HG02884 (cell line): ENCODE results near the gene KRTAP5-10.
"Not testable (repeated sequence)": the region's sequence is repeated elsewhere in the genome, so short reads cannot be mapped to it uniquely, and the experiment has no call there.

Experiments
- ATAC-seq: cut with Tn5 transposase; IDR thresholded peaks from one replicate; pipeline ENCODE4 v1.9.1; 2021; ENCODE audit warnings: mild to moderate bottlenecking, moderate library complexity; ENCODE audit not compliant: unreplicated experiment

KRTAP5-10 gene

GRCh38 chr11:71607520-71608216 lies 42.3 kb downstream of the KRTAP5-10 start:
- ATAC-seq: not testable (repeated sequence)

- ATAC-seq: not testable (repeated sequence)
Measured at GRCh38 chr11:71608272-71608671, 42.9 kb downstream of the KRTAP5-10 start.

- not testable (repeated sequence) for ATAC-seq
Measured at GRCh38 chr11:71611218-71611910, 46.0 kb downstream of the KRTAP5-10 start.

- not testable (repeated sequence) for ATAC-seq
Measured at GRCh38 chr11:71613931-71614330, 48.6 kb downstream of the KRTAP5-10 start.

- ATAC-seq: not testable (repeated sequence)
Measured at GRCh38 chr11:71614366-71614917, 49.1 kb downstream of the KRTAP5-10 start.

- not testable (repeated sequence) for ATAC-seq
Measured at GRCh38 chr11:71615003-71615402, 49.6 kb downstream of the KRTAP5-10 start.
